Endothelial cell of umbilical vein (primary cell): ENCODE measurements around the gene ATOH1. TPM values are rescaled to one million over a fixed set of nuclear protein-coding genes. Genes with fewer than 3 reads are reported as not detected.

Source experiments
- BruUV-seq: library from RNA; stranded (reverse); fragments of 400-500 nt; replicated peaks from 2 replicates; lab custom pipeline; 2021; lab: Mats Ljungman, UMichigan
- CTCF ChIA-PET: fragments of 300-600, 350-600 bp; sonication (Branson Sonifier 250); formaldehyde crosslinking; loops from one replicate; lab custom pipeline; 2021; ENCODE audit warnings: antibody characterized with exemption, inconsistent platforms; lab: Charles Lee
- POLR2A ChIA-PET: fragments of 300-600, 350-600 bp; sonication (Branson Sonifier 250); formaldehyde crosslinking; loops from one replicate; lab custom pipeline; 2021; ENCODE audit warnings: antibody characterized with exemption, inconsistent platforms; lab: Charles Lee
- DNase-seq: peaks from one replicate; pipeline ENCODE4 v3.0.0-alpha.2; 2011; ENCODE audit warnings: low read depth, low spot score
- FAIRE-seq: peaks from 2 replicates; lab custom pipeline; 2011; peaks lifted over from hg19 to GRCh38; lab: Jason Lieb, UNC
- H2AFZ ChIP-seq: 2 replicates; pipeline ENCODE4 v1.6.0; 2012; ENCODE audit warnings: low read depth, low read length, control low read depth, inconsistent platforms
- H3K27ac ChIP-seq: 2 replicates; pipeline ENCODE4 v1.5.1; 2011; ENCODE audit warnings: low read depth, mild to moderate bottlenecking, control low read depth, low read length, moderate library complexity; ENCODE audit not compliant: insufficient read depth
- H3K27me3 ChIP-seq, 2 experiments: 2 replicates each; pipeline versions ENCODE4 v1.6.0 to v1.6.1; 2011; ENCODE audit warnings: low read length in 2 of 2, mixed read lengths in 1 of 2; ENCODE audit not compliant: control insufficient read depth in 2 of 2, insufficient read depth in 2 of 2
- H3K36me3 ChIP-seq, 2 experiments: 2 replicates in 1 of 2; 3 replicates in 1 of 2; pipeline ENCODE4 v1.5.1; 2011; ENCODE audit warnings: low read length in 2 of 2, mild to moderate bottlenecking in 1 of 2, moderate library complexity in 1 of 2; ENCODE audit not compliant: control insufficient read depth in 2 of 2, insufficient read depth in 2 of 2; ENCODE audit errors: extremely low read depth in 1 of 2
- H3K4me1 ChIP-seq: 3 replicates; pipeline ENCODE4 v1.5.1; 2011; ENCODE audit warnings: mild to moderate bottlenecking, low read length; ENCODE audit not compliant: control insufficient read depth, insufficient read depth; ENCODE audit errors: extremely low read depth
- H3K4me2 ChIP-seq: 2 replicates; pipeline ENCODE4 v1.6.1; 2011; ENCODE audit warnings: low read length, control low read depth, mixed read lengths; ENCODE audit not compliant: insufficient read depth
- H3K4me3 ChIP-seq, 3 experiments: fragments of 200-600 bp in 1 of 3; sonication (generic), shearing (Covaris generic) in 1 of 3; replicated peaks in 1 of 3; 2 replicates each; pipeline ENCODE4 v1.5.1; 2011 to 2016; ENCODE audit warnings: control low read depth in 3 of 3, low read length in 3 of 3, mild to moderate bottlenecking in 2 of 3, inconsistent platforms in 1 of 3, low read depth in 1 of 3, moderate library complexity in 1 of 3; ENCODE audit not compliant: insufficient read depth in 1 of 3
- H3K79me2 ChIP-seq: 2 replicates; pipeline ENCODE4 v1.6.0; 2012; ENCODE audit warnings: low read length, inconsistent platforms; ENCODE audit not compliant: control insufficient read depth, insufficient read depth
- H3K9ac ChIP-seq: replicated peaks from 2 replicates; pipeline ENCODE3; 2011; ENCODE audit warnings: low read length, control low read depth; ENCODE audit not compliant: insufficient read depth; ENCODE audit errors: extremely low read depth
- H3K9me1 ChIP-seq: replicated peaks from 3 replicates; pipeline ENCODE4 v1.6.0; 2011; ENCODE audit warnings: mild to moderate bottlenecking, low read length; ENCODE audit not compliant: control insufficient read depth, insufficient read depth; ENCODE audit errors: extremely low read depth
- H3K9me3 ChIP-seq: replicated peaks from 2 replicates; pipeline ENCODE4 v1.5.1; 2012; ENCODE audit warnings: low read length, inconsistent platforms; ENCODE audit not compliant: control insufficient read depth, insufficient read depth
- H4K20me1 ChIP-seq: replicated peaks from 2 replicates; pipeline ENCODE3; 2011; ENCODE audit warnings: mild to moderate bottlenecking, low read length; ENCODE audit not compliant: control insufficient read depth, insufficient read depth; ENCODE audit errors: extremely low read depth
- CTCF ChIP-seq, 2 donors: IDR thresholded peaks; 1 replicate in 1 of 2; 2 replicates in 1 of 2; pipeline ENCODE4 v1.5.1; 2011; ENCODE audit warnings: low read length in 2 of 2, mild to moderate bottlenecking in 2 of 2, moderate library complexity in 2 of 2, control low read depth in 1 of 2, inconsistent platforms in 1 of 2, low read depth in 1 of 2; ENCODE audit not compliant: insufficient read depth in 1 of 2; ENCODE audit errors: extremely low read depth in 1 of 2
- EZH2 ChIP-seq: IDR thresholded peaks from 2 replicates; pipeline ENCODE4 v1.6.1; 2012; ENCODE audit warnings: borderline replicate concordance, low read depth, mild to moderate bottlenecking, moderate library complexity, low read length, inconsistent platforms; ENCODE audit not compliant: severe bottlenecking
- FOS ChIP-seq: IDR thresholded peaks from 2 replicates; pipeline ENCODE4 v1.6.1; 2011; ENCODE audit warnings: mild to moderate bottlenecking, low read length, moderate library complexity, borderline replicate concordance; ENCODE audit not compliant: insufficient read depth
- GATA2 ChIP-seq: IDR thresholded peaks from 2 replicates; pipeline ENCODE4 v1.7.0; 2011; ENCODE audit warnings: low read depth, mild to moderate bottlenecking, moderate library complexity, mixed read lengths, low read length; ENCODE audit not compliant: insufficient read length, insufficient read depth
- JUN ChIP-seq: IDR thresholded peaks from 2 replicates; pipeline ENCODE4 v1.6.1; 2011; ENCODE audit warnings: borderline replicate concordance, low read depth; ENCODE audit not compliant: insufficient read length, insufficient read depth
- MYC ChIP-seq: IDR thresholded peaks from one replicate; pipeline ENCODE4 v1.6.1; 2011; ENCODE audit warnings: mild to moderate bottlenecking, low read depth, low read length
- POLR2AphosphoS5 ChIP-seq: IDR thresholded peaks from 2 replicates; pipeline ENCODE4 v1.6.1; 2012; ENCODE audit warnings: low read depth, mild to moderate bottlenecking, control low read depth, low read length, moderate library complexity; ENCODE audit not compliant: insufficient read depth
- dilution Hi-C: fragments of 300-500 bp; cut with MboI; formaldehyde crosslinking; loops from one replicate; pipeline ENCODE4 v1.15.0; 2019; ENCODE audit warnings: low sequenced_read_pairs; ENCODE audit not compliant: extremely low pct_ligation_motif_present
- intact Hi-C: fragments of 100-400 bp; cut with micrococcal nuclease; formaldehyde crosslinking; loops from one replicate; pipeline ENCODE4 v1.10.0; 2022
- polyA plus RNA-seq, 4 experiments: library from polyadenylated mRNA; depleted of rRNA in 3 of 4; stranded (reverse) in 3 of 4; unstranded in 1 of 4; fragments of >200 nt; gene quantifications; 2 replicates each; pipeline versions ENCODE4 v1.2.1 to v1.2.3, GENCODE V29; 2011 to 2012; ENCODE audit warnings: missing spikeins in 1 of 4
- total RNA-seq: library from RNA; stranded (reverse); gene quantifications from 2 replicates; pipeline ENCODE4 v1.2.3, GENCODE V29; 2021
- TF ChIP-seq, protein P1 (sequence below): IDR thresholded peaks from 2 replicates; pipeline ENCODE4 v1.6.1; 2011; ENCODE audit not compliant: insufficient read depth, insufficient read length

Gene ATOH1
- total and polyA plus RNA-seq, 2 donors (not counting 3 experiments of a cell fraction or from before 2014, with no cell fraction given), result not detected

DNA sequence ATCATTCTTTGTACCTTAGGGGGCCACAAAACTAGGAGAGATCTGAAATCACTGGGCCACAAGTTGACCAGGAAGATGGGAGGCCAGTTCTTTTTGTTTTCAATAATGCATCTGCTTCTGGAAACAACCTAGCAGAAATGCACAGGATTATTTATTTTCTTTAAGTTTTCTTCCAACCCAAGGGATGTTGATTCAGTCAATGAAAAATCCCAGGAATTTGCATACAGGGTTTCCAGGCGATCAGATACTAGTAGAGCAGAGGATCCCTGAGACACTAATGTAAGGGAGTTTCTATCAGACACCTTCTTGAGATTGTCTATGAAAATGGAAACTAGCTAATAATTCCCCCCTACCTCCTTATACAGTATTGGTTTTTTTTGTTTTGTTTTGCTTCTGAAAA, 7.4 kb downstream of the ATOH1 start:
- CTCF ChIA-PET, result no interaction called here
- Histone ChIP-seq H2AFZ (no peak overlapping the region), H3K9me3 (no peaks in the 10 kb centered on the region), H3K9ac (no peak overlapping the region), H3K36me3 (no peaks in the 10 kb centered on the region), H3K4me3 (no peak overlapping the region), H3K27me3 (peaks cover 49 to 54% of the 10 kb centered on the region in 2 experiments), H3K9me1 (no peaks in the 10 kb centered on the region), H3K27ac (no peak overlapping the region), H3K79me2 (no peaks in the 10 kb centered on the region), H3K4me2 (no peak overlapping the region), H3K4me1 (no peaks in the 10 kb centered on the region), H4K20me1 (no peaks in the 10 kb centered on the region)
- intact Hi-C loops, result no loop called here
- dilution Hi-C loops, result no loop called here
- TF ChIP-seq CTCF (IDR thresholded peaks at IDR 0.05; ENCODE audit: extremely low read depth in 1 of 2, insufficient read depth in 1 of 2, low read depth in 1 of 2, low read length in 2 of 2) (no peak), MYC (no peak)
- FAIRE-seq, result no peak
- no peak for DNase-seq
- POLR2A ChIA-PET, result no interaction called here
- BruUV-seq, result no TSS peak

- Histone ChIP-seq H3K9me1 (no peaks in the 10 kb centered on the region), H3K9me3 (no peaks in the 10 kb centered on the region), H4K20me1 (no peaks in the 10 kb centered on the region), H3K4me1 (no peaks in the 10 kb centered on the region), H3K27me3 (peaks cover 14 to 16% of the 10 kb centered on the region in 2 experiments), H3K9ac (no peak overlapping the region), H3K79me2 (no peaks in the 10 kb centered on the region), H3K4me3 (no peak overlapping the region), H2AFZ (no peak overlapping the region), H3K36me3 (no peaks in the 10 kb centered on the region), H3K4me2 (no peak overlapping the region), H3K27ac (no peak overlapping the region)
- TF ChIP-seq, protein P1, sequence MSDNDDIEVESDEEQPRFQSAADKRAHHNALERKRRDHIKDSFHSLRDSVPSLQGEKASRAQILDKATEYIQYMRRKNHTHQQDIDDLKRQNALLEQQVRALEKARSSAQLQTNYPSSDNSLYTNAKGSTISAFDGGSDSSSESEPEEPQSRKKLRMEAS, result no peak
- TF ChIP-seq FOS (no peak), POLR2AphosphoS5 (no peak), GATA2 (no peak), MYC (no peak), JUN (no peak), EZH2 (no peak), CTCF (IDR thresholded peaks at IDR 0.05; ENCODE audit: extremely low read depth in 1 of 2, insufficient read depth in 1 of 2, low read depth in 1 of 2, low read length in 2 of 2) (no peak)
- FAIRE-seq (no peak), DNase-seq (no peak)
- BruUV-seq, result no TSS peak
- dilution Hi-C loops, result no loop called here
- POLR2A ChIA-PET, result no interaction called here
- CTCF ChIA-PET, result no interaction called here
- intact Hi-C loops, result no loop called here
These were observed 11.2 kb downstream of the ATOH1 start for GRCh38 chr4:93839704-93840103.
